Body of pancreas (tissue), 4 donors: ENCODE measurements around the gene SULT1A3. TPM values are rescaled to one million over a fixed set of nuclear protein-coding genes. Genes with fewer than 3 reads are reported as not detected.
A peak's percentile ranks its signal among the peaks of the same experiment; 100 is the strongest.
"Not testable (repeated sequence)": the region's sequence is repeated elsewhere in the genome, so short reads cannot be mapped to it uniquely, and the experiment has no call there.

Source experiments
- ATAC-seq: fragments of 150-250 bp; one replicate; pipeline ENCODE4 v1.9.1; 2016
- DNase-seq, 4 donors: peaks; one replicate each; pipeline ENCODE4 v3.0.0-alpha.2; 2019
- H3K27ac ChIP-seq, 4 donors: fragments of 200-600 bp; sonication (generic); 1 replicate in 3 of 4; 2 replicates in 1 of 4; pipeline versions ENCODE4 v1.5.1 to v1.6.1; 2016 to 2019; ENCODE audit warnings: mild to moderate bottlenecking in 1 of 4, mixed read lengths in 1 of 4, moderate library complexity in 1 of 4
- H3K27me3 ChIP-seq, 2 donors: fragments of 200-600 bp; sonication (generic); one replicate each; pipeline ENCODE4 v1.6.0; 2016; ENCODE audit warnings: mild to moderate bottlenecking in 1 of 2
- H3K36me3 ChIP-seq, 2 donors: fragments of 200-600 bp; sonication (generic); replicated peaks in 1 of 2; 2 replicates each; pipeline ENCODE4 v1.5.1; 2016; ENCODE audit warnings: low read depth in 2 of 2; ENCODE audit not compliant: insufficient read depth in 1 of 2
- H3K4me1 ChIP-seq: fragments of 200-600 bp; sonication (generic); one replicate; pipeline ENCODE4 v1.6.0; 2016
- H3K4me3 ChIP-seq, 2 donors: fragments of 200-600 bp; sonication (generic); 1 replicate in 1 of 2; 2 replicates in 1 of 2; pipeline ENCODE4 v1.5.1; 2016 to 2019
- H3K9me3 ChIP-seq, 3 donors: fragments of 200-600 bp; sonication (generic); 1 replicate in 2 of 3; 2 replicates in 1 of 3; pipeline ENCODE4 v1.5.1; 2016
- CTCF ChIP-seq, 7 experiments: fragments of 450-650 bp in 4 of 7; fragments of 200-600 bp in 3 of 7; sonication (generic) in 3 of 7; IDR thresholded peaks; one replicate each; pipeline ENCODE4 v1.5.1; 2016 to 2019; ENCODE audit warnings: antibody characterized with exemption in 7 of 7
- POLR2A ChIP-seq, 3 donors: fragments of 450-650 bp; IDR thresholded peaks; one replicate each; pipeline ENCODE4 v1.6.1; 2016; ENCODE audit warnings: antibody characterized with exemption in 3 of 3, mild to moderate bottlenecking in 2 of 3
- WGBS, 2 donors: methylation state at CpG; one replicate each; pipeline ENCODE4 v1.1.5; 2017; 5-methylcytosine and 5-hydroxymethylcytosine counted together
- intact Hi-C: fragments of 100-400 bp; cut with DNase I; formaldehyde crosslinking; loops from one replicate; pipeline ENCODE4 v1.15.1; 2023
- total RNA-seq, 2 donors: library from RNA; depleted of rRNA; stranded (reverse); fragments of >200 nt; gene quantifications; one replicate each; pipeline ENCODE4 v1.1.0, GENCODE V29; 2016

Gene SULT1A3
- total RNA-seq, 2 donors from 2014 or later, result 5.7 to 63.3 TPM

DNA sequence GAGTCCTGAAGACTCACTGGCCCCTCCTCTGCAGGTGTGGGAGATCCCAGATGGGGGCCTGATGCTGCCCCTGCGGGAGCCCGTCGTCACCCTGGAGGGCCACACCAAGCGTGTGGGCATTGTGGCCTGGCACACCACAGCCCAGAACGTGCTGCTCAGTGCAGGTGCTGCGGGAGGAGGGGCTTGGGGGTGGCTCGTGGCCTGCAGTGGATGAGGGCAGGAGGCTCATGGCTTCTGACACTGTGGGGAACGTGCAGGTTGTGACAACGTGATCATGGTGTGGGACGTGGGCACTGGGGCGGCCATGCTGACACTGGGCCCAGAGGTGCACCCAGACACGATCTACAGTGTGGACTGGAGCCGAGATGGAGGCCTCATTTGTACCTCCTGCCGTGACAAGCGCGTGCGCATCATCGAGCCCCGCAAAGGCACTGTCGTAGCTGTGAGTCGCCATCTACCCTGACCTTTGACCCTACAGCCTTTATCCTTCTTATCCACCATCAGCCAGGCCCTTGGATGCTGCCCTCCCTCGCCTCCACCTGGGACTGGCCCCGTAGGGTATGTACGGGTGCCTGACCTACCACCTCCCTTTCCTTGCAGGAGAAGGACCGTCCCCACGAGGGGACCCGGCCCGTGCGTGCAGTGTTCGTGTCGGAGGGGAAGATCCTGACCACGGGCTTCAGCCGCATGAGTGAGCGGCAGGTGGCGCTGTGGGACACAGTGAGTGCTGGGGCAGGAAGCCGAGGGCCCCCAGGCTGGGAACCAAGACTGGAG lies 12.1 kb upstream of the SULT1A3 start:
- peaks cover 17% of the 10 kb centered on the region for H3K4me1 ChIP-seq
- H3K36me3 ChIP-seq, result no peaks in the 10 kb centered on the region
- 32 to 34% methylated on average over 25 to 36 of the region's 36 CpGs for WGBS, 2 donors
- ATAC-seq (no peak), DNase-seq (peak; percentile 70 to 81 (median 75))
- H3K27ac ChIP-seq, result no peak overlapping the region
- no peak overlapping the region for H3K4me3 ChIP-seq
- TF ChIP-seq POLR2A (IDR thresholded peaks at IDR 0.05) (no peak), CTCF (IDR thresholded peaks at IDR 0.05) (peak; percentile 42 to 66 (median 64))
- intact Hi-C loops, result no loop called here
- no peaks in the 10 kb centered on the region for H3K27me3 ChIP-seq
- H3K9me3 ChIP-seq, result no peaks in the 10 kb centered on the region

DNA sequence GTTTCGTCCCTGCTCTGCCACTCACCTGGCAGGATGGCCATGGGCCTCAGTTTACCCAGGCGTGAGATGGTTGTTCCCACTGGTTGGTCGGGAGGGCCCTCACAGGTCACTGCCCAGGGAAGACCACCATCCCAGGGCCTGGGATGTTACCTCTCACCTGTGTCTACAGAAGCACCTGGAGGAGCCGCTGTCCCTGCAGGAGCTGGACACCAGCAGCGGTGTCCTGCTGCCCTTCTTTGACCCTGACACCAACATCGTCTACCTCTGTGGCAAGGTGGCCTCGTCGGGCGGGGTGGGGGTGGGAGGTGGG lies 11.5 kb upstream of the SULT1A3 start:
- Histone ChIP-seq H3K9me3 (no peaks in the 10 kb centered on the region), H3K4me3 (no peak overlapping the region), H3K4me1 (peaks cover 17% of the 10 kb centered on the region), H3K36me3 (no peaks in the 10 kb centered on the region), H3K27me3 (no peaks in the 10 kb centered on the region), H3K27ac (no peak overlapping the region)
- DNase-seq (no peak), ATAC-seq (no peak)
- TF ChIP-seq POLR2A (IDR thresholded peaks at IDR 0.05) (no peak), CTCF (IDR thresholded peaks at IDR 0.05) (no peak)
- intact Hi-C loops, result no loop called here
- WGBS, 2 donors, result 63% methylated on average over 9 of the region's 9 CpGs; no CpG with 5 or more reads in 1 of the 2 donors

DNA sequence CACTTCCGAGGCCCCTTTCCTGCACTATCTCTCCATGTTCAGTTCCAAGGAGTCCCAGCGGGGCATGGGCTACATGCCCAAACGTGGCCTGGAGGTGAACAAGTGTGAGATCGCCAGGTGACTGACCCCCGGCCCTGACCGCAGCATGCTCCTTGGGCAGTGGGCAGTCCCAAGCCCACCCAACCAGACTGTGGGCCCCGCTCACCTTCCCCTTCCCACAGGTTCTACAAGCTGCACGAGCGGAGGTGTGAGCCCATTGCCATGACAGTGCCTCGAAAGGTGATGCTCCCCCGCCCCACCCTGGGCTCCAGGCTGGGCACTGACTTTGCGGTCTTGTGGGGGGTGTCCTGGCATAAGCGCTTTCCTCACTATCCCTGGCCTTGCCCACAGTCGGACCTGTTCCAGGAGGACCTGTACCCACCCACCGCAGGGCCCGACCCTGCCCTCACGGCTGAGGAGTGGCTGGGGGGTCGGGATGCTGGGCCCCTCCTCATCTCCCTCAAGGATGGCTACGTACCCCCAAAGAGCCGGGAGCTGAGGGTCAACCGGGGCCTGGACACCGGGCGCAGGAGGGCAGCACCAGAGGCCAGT lies 11.0 kb upstream of the SULT1A3 start:
- Histone ChIP-seq H3K4me3 (no peak overlapping the region), H3K27ac (no peak overlapping the region), H3K9me3 (no peaks in the 10 kb centered on the region), H3K27me3 (no peaks in the 10 kb centered on the region), H3K36me3 (no peaks in the 10 kb centered on the region), H3K4me1 (peaks cover 14% of the 10 kb centered on the region)
- TF ChIP-seq CTCF (IDR thresholded peaks at IDR 0.05), result no peak
- no peak for TF ChIP-seq POLR2A (IDR thresholded peaks at IDR 0.05)
- 85 to 92% methylated on average over 5 to 23 of the region's 23 CpGs for WGBS, 2 donors
- intact Hi-C loops, result no loop called here
- ATAC-seq, result no peak
- peak in 1 of 4 donors; percentile 16 for DNase-seq

DNA sequence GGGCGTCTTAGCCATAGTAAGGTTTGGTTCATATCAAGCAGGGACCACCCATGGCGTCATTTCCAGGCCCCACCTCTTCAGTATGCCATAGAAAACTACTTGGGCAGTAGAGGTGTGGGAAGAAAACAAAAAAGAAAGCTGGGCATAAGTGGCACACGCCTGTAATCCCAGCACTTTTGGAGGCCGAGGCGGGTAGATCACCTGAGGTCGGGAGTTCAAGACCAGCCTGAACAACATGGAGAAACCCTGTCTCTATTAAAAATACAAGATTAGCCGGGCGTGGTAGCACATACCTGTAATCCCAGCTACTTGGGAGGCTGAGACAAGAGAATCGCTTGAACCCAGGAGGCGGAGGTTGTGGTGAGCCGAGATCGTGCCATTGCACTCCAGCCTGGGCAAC lies 7.9 kb upstream of the SULT1A3 start:
- H3K27ac ChIP-seq, H3K27me3 ChIP-seq, H3K9me3 ChIP-seq, DNase-seq, H3K4me1 ChIP-seq, H3K36me3 ChIP-seq, intact Hi-C loops, ATAC-seq, H3K4me3 ChIP-seq: not testable (repeated sequence)
- 93% methylated on average over 6 of the region's 12 CpGs; no CpG with 5 or more reads in 1 of the 2 donors for WGBS, 2 donors

DNA sequence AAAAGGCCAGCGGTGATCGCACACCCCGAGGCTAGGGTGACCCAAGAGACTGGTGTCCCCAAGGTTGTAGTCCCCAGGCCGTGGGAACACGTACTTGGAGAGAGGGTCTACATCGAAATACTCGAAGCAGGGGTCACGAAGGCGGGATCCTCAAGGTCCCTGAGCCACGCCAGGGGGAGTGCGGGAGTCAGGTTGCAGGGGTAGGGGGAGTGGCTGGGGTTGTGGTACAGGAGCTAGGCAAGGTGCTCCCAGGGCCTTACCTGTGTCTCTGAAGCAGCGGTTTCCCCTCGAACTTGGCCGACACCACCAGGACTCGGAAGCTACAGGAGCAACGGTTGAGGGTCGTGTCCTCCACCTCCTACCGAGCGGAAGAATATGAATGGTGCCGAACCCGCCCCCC lies 6.0 kb upstream of the SULT1A3 start:
- WGBS, 2 donors, result no CpG with 5 or more reads among the region's 21 CpGs
- intact Hi-C loops, result not testable (repeated sequence)

GRCh38 chr16:30193615-30194014 lies 5.4 kb upstream of the SULT1A3 start, which contains the start of the genes BOLA2B and SLX1A:
BOLA2B (minus strand) TSS chr16:30193666; CDS start chr16:30193595, 71 bp downstream.
SLX1A (plus strand) TSS chr16:30193875; CDS start chr16:30194085, 210 bp downstream.
- H3K4me1 ChIP-seq, H3K27ac ChIP-seq: not testable (repeated sequence)

More for the DNA sequence above, 6.0 kb upstream of the SULT1A3 start:
- ATAC-seq, result peak; percentile 19
- H3K4me3 ChIP-seq, H3K4me1 ChIP-seq, H3K27ac ChIP-seq, DNase-seq, H3K27me3 ChIP-seq, H3K9me3 ChIP-seq, H3K36me3 ChIP-seq: not testable (repeated sequence)

GRCh38 chr16:30194172-30194925 lies 4.7 kb upstream of the SULT1A3 start:
- H3K4me1 ChIP-seq, H3K27ac ChIP-seq, H3K9me3 ChIP-seq, H3K27me3 ChIP-seq, H3K36me3 ChIP-seq, H3K4me3 ChIP-seq, intact Hi-C loops: not testable (repeated sequence)
- DNase-seq (peak in 1 of 4 donors; percentile 26), ATAC-seq (peak; percentile 62)
- WGBS, 2 donors, result 7% methylated on average over 17 of the region's 60 CpGs; no CpG with 5 or more reads in 1 of the 2 donors

More at GRCh38 chr16:30193615-30194014, 5.4 kb upstream of the SULT1A3 start, which contains the start of the genes BOLA2B and SLX1A:
- H3K27me3 ChIP-seq, H3K4me3 ChIP-seq, intact Hi-C loops, DNase-seq, H3K36me3 ChIP-seq, H3K9me3 ChIP-seq: not testable (repeated sequence)
- WGBS, 2 donors, result no CpG with 5 or more reads among the region's 34 CpGs
- ATAC-seq, result peak; percentile 95

- H3K4me1 ChIP-seq, ATAC-seq, H3K27ac ChIP-seq, intact Hi-C loops, H3K4me3 ChIP-seq, H3K36me3 ChIP-seq, H3K9me3 ChIP-seq, H3K27me3 ChIP-seq: not testable (repeated sequence)
- peak in 1 of 4 donors; percentile 2 for DNase-seq
- WGBS, 2 donors, result 78% methylated on average over 1 of the region's 2 CpGs; no CpG with 5 or more reads in 1 of the 2 donors
Measured at GRCh38 chr16:30197001-30197400, 2.1 kb upstream of the SULT1A3 start.
